GM19023 (cell line): Measurements from ENCODE around the gene TMEM184B.

ENCODE experiments used
- ATAC-seq: cut with Tn5 transposase; IDR thresholded peaks from one replicate; pipeline ENCODE4 v1.9.1; 2021; ENCODE audit warnings: mild to moderate bottlenecking, moderate library complexity; ENCODE audit not compliant: unreplicated experiment

TMEM184B gene

GRCh38 chr22:38308791-38309498 lies 36.1 kb upstream of the TMEM184B start:
- no peak for ATAC-seq

GRCh38 chr22:38305471-38306448 lies 33.0 kb upstream of the TMEM184B start:
- ATAC-seq, result peak; percentile 74

GRCh38 chr22:38304526-38304925 lies 31.7 kb upstream of the TMEM184B start:
- ATAC-seq, result no peak

GRCh38 chr22:38303974-38304373 lies 31.2 kb upstream of the TMEM184B start:
- no peak for ATAC-seq

GRCh38 chr22:38302906-38303305 lies 30.1 kb upstream of the TMEM184B start:
- ATAC-seq, result no peak

GRCh38 chr22:38300946-38301345 lies 28.1 kb upstream of the TMEM184B start:
- ATAC-seq, result no peak

- ATAC-seq, result no peak
Measured at GRCh38 chr22:38300197-38300945, 27.6 kb upstream of the TMEM184B start.

GRCh38 chr22:38299770-38300102 lies 26.9 kb upstream of the TMEM184B start:
- ATAC-seq, result no peak

- ATAC-seq, result no peak
Measured at GRCh38 chr22:38298312-38299005, 25.6 kb upstream of the TMEM184B start.

- ATAC-seq, result no peak
Measured at GRCh38 chr22:38296372-38296771, 23.6 kb upstream of the TMEM184B start.

- no peak for ATAC-seq
Measured at GRCh38 chr22:38295863-38296262, 23.1 kb upstream of the TMEM184B start.

- ATAC-seq, result no peak
Measured at GRCh38 chr22:38295339-38295738, 22.5 kb upstream of the TMEM184B start.

GRCh38 chr22:38294193-38294592 lies 21.4 kb upstream of the TMEM184B start:
- ATAC-seq, result no peak

GRCh38 chr22:38292694-38293093 lies 19.9 kb upstream of the TMEM184B start:
- no peak for ATAC-seq

GRCh38 chr22:38291201-38291777 lies 18.5 kb upstream of the TMEM184B start:
- no peak for ATAC-seq

- no peak for ATAC-seq
Measured at GRCh38 chr22:38290347-38290746, 17.5 kb upstream of the TMEM184B start.

- ATAC-seq, result no peak
Measured at GRCh38 chr22:38289583-38290082, 16.8 kb upstream of the TMEM184B start.

- ATAC-seq, result no peak
Measured at GRCh38 chr22:38286915-38287669, 14.3 kb upstream of the TMEM184B start.

GRCh38 chr22:38285018-38285417 lies 12.2 kb upstream of the TMEM184B start:
- ATAC-seq, result no peak

- no peak for ATAC-seq
Measured at GRCh38 chr22:38284042-38284402, 11.2 kb upstream of the TMEM184B start.
